Type B pancreatic cell (in vitro differentiated cells): ENCODE measurements around the gene ZNF480. TPM values are rescaled to one million over a fixed set of nuclear protein-coding genes. Genes with fewer than 3 reads are reported as not detected.
"Not testable (repeated sequence)": the region's sequence is repeated elsewhere in the genome, so short reads cannot be mapped to it uniquely, and the experiment has no call there.

Experiments used
- DNase-seq: peaks from one replicate; pipeline ENCODE4 v3.0.0; 2021; ENCODE audit warnings: mixed read lengths; ENCODE audit not compliant: unreplicated experiment; ENCODE audit errors: extremely low spot score
- H3K27ac Mint-ChIP-seq: 2 replicates; pipeline ENCODE4 v1.8.0; 2021; ENCODE audit warnings: mild to moderate bottlenecking, mixed read lengths
- H3K27me3 Mint-ChIP-seq: 2 replicates; pipeline ENCODE4 v1.8.0; 2021; ENCODE audit warnings: mixed read lengths
- H3K36me3 Mint-ChIP-seq: 2 replicates; pipeline ENCODE4 v1.8.0; 2021; ENCODE audit warnings: mixed read lengths
- H3K4me1 Mint-ChIP-seq: one replicate; pipeline ENCODE4 v1.8.0; 2021; ENCODE audit warnings: mixed read lengths; ENCODE audit not compliant: unreplicated experiment
- H3K4me3 Mint-ChIP-seq: 2 replicates; pipeline ENCODE4 v1.8.0; 2021; ENCODE audit warnings: mild to moderate bottlenecking, mixed read lengths
- H3K9me3 Mint-ChIP-seq: 2 replicates; pipeline ENCODE4 v1.8.0; 2021; ENCODE audit warnings: mixed read lengths
- CTCF ChIP-seq: fragments of 200-600 bp; sonication (generic); conservative IDR thresholded peaks from 2 replicates; pipeline ENCODE4 v1.5.0; 2021; ENCODE audit warnings: antibody characterized with exemption, mild to moderate bottlenecking
- long read RNA-seq: library from polyadenylated mRNA; unstranded; transcript quantifications from one replicate; pipeline ENCODE4 v2.0.0, GENCODE V29; 2020
- total RNA-seq: library from RNA; stranded (reverse); gene quantifications from 2 replicates; pipeline ENCODE4 v1.2.1, GENCODE V29; 2021; ENCODE audit warnings: low replicate concordance

ZNF480 gene
- total RNA-seq: 16.8 and 26.2 TPM in 2 replicates
- long read RNA-seq, full-length matches to known transcripts: 53 of 67 reads
- long read RNA-seq, partial matches to known transcripts: 0 of 67 reads
- long read RNA-seq, other reads (novel, unspliced or antisense): 14 of 67 reads

- Mint-ChIP-seq H3K4me1 (peaks cover 15% of the 10 kb centered on the region), H3K27me3 (peaks cover 3% of the 10 kb centered on the region), H3K27ac (peak within 1 kb of the TSS; percentile 94), H3K9me3 (peaks cover 11% of the 10 kb centered on the region), H3K36me3 (peaks cover 59% of the 10 kb centered on the region), H3K4me3 (peak within 1 kb of the TSS; percentile 94)
- DNase-seq: peak; percentile 78
- TF ChIP-seq CTCF: peak; percentile 44
These were observed at the start of gene ZNF480 for GRCh38 chr19:52296773-52297600. ZNF480 (plus strand) TSS chr19:52297169; CDS start chr19:52300413, 3,244 bp downstream.

GRCh38 chr19:52248241-52248640 lies 48.7 kb upstream of the ZNF480 start:
- no peaks in the 10 kb centered on the region for H3K4me1 Mint-ChIP-seq
- peak; percentile 64 for TF ChIP-seq CTCF
- no peak overlapping the region for H3K27ac Mint-ChIP-seq
- no peaks in the 10 kb centered on the region for H3K9me3 Mint-ChIP-seq
- H3K27me3 Mint-ChIP-seq: no peaks in the 10 kb centered on the region
- DNase-seq: no peak
- H3K36me3 Mint-ChIP-seq: no peaks in the 10 kb centered on the region
- no peak overlapping the region for H3K4me3 Mint-ChIP-seq

- Mint-ChIP-seq H3K9me3 (no peaks in the 10 kb centered on the region), H3K4me1 (no peaks in the 10 kb centered on the region), H3K27me3 (no peaks in the 10 kb centered on the region), H3K4me3 (no peak overlapping the region), H3K36me3 (no peaks in the 10 kb centered on the region), H3K27ac (no peak overlapping the region)
- DNase-seq: no peak
- no peak for TF ChIP-seq CTCF
These were observed 38.5 kb upstream of the ZNF480 start for GRCh38 chr19:52258426-52258825.

- H3K4me3 Mint-ChIP-seq, H3K4me1 Mint-ChIP-seq, DNase-seq, H3K36me3 Mint-ChIP-seq, H3K9me3 Mint-ChIP-seq, H3K27me3 Mint-ChIP-seq, H3K27ac Mint-ChIP-seq: not testable (repeated sequence)
These were observed 31.4 kb upstream of the ZNF480 start for GRCh38 chr19:52265556-52265955.

GRCh38 chr19:52269338-52270261 lies 27.4 kb upstream of the ZNF480 start, which contains the start of gene ZNF766:
ZNF766 (plus strand) TSS chr19:52269587; CDS start chr19:52269614, 27 bp downstream.
- H3K9me3 Mint-ChIP-seq: peaks cover 19% of the 10 kb centered on the region
- peak; percentile 97 for DNase-seq
- no peaks in the 10 kb centered on the region for H3K27me3 Mint-ChIP-seq
- no peak for TF ChIP-seq CTCF
- peak within 1 kb of the TSS; percentile 94 for H3K27ac Mint-ChIP-seq
- H3K36me3 Mint-ChIP-seq: peaks cover 37% of the 10 kb centered on the region
- peak within 1 kb of the TSS; percentile 96 for H3K4me3 Mint-ChIP-seq
- H3K4me1 Mint-ChIP-seq: peaks cover 24% of the 10 kb centered on the region
